Upper lobe of right lung (tissue), 1 donor: ENCODE data around the gene FOXD4L5. TPM values are rescaled to one million over a fixed set of nuclear protein-coding genes. Genes with fewer than 3 reads are reported as not detected.
"Not testable (repeated sequence)": the region's sequence is repeated elsewhere in the genome, so short reads cannot be mapped to it uniquely, and the experiment has no call there.

ENCODE experiments used
- ATAC-seq: fragments of 200-7000 bp; cut with Tn5 transposase; one replicate; pipeline ENCODE4 v1.9.1; 2020; ENCODE audit warnings: mild to moderate bottlenecking, moderate library complexity
- DNase-seq: peaks from one replicate; pipeline ENCODE4 v3.0.0-alpha.2; 2020
- H3K27ac ChIP-seq: fragments of 200-600 bp; one replicate; pipeline ENCODE4 v1.8.0; 2022
- H3K27me3 ChIP-seq: fragments of 200-600 bp; one replicate; pipeline ENCODE4 v1.8.0; 2022; ENCODE audit warnings: mild to moderate bottlenecking
- H3K36me3 ChIP-seq: fragments of 200-600 bp; one replicate; pipeline ENCODE4 v1.8.0; 2022
- H3K4me1 ChIP-seq: fragments of 200-600 bp; one replicate; pipeline ENCODE4 v1.8.0; 2022
- H3K4me3 ChIP-seq: fragments of 200-600 bp; one replicate; pipeline ENCODE4 v1.8.0; 2022; ENCODE audit warnings: mild to moderate bottlenecking
- H3K9me3 ChIP-seq: fragments of 200-600 bp; one replicate; pipeline ENCODE4 v1.8.0; 2022
- intact Hi-C: fragments of 100-400 bp; cut with DNase I; formaldehyde crosslinking; loops from one replicate; pipeline ENCODE4 v1.11.0; 2022
- long read RNA-seq: library from polyadenylated mRNA; unstranded; transcript quantifications from one replicate; pipeline ENCODE4 v2.0.0, GENCODE V29; 2021
- total RNA-seq: library from RNA; stranded (reverse); fragmentation: NEBNext Ultra II Directional; extraction: Animal tissue kit (Norgen Biotek cat#: 25700); gene quantifications from one replicate; pipeline ENCODE4 v1.2.1, GENCODE V29; 2021
- donor health status: DM: no; HTN: yes; CAD: no; lungs with severe emphysema.

FOXD4L5 gene
- 0.41 TPM for total RNA-seq
- long read RNA-seq: 0 reads

DNA sequence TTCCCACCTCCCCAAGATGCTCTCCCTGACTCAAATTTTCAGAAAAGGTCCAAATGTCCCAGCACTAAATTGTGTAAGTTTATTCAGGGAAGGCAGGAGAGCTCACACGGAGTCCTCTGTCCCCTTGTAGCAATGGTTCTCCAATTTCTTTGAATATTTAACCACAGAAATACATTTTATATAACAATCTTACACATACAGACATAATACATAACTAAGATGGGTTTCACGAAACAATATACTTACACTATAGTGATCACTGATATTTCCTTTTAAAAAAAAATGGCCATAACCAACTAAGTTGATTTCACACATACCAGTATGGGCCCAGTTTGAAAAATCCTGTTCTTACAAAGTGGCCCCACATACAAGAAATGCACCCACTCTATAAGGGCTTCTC is at the start of gene FOXD4L5:
TSS of gene FOXD4L5 (minus strand) at position 101 of the 400 bp plus-strand sequence. CDS start 832 bp downstream, outside the sequence.
- H3K27ac ChIP-seq, H3K4me1 ChIP-seq, H3K36me3 ChIP-seq, DNase-seq, H3K9me3 ChIP-seq, H3K27me3 ChIP-seq, intact Hi-C loops, H3K4me3 ChIP-seq, ATAC-seq: not testable (repeated sequence)

DNA sequence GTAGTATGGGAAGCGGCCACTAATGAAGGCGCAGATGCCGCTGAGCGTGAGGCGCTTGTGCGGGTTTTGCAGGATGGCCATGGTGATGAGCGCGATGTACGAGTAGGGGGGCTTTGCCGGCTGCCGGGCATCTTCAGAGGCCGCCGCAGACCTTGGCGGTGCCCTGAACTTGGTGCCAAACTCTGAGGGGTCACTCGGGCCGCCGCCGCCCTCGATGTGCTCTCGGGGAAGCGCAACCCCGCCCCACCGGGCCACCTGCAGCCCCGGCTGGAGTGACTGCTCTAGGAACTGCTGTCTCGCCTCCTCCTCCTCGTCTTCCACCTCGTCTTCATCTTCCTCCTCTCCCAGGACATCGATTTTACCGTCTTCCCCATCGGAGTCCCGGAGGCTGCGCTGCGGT is 1.1 kb downstream of the FOXD4L5 start:
- DNase-seq: peak; percentile 38
- not testable (repeated sequence) for H3K4me1 ChIP-seq

DNA sequence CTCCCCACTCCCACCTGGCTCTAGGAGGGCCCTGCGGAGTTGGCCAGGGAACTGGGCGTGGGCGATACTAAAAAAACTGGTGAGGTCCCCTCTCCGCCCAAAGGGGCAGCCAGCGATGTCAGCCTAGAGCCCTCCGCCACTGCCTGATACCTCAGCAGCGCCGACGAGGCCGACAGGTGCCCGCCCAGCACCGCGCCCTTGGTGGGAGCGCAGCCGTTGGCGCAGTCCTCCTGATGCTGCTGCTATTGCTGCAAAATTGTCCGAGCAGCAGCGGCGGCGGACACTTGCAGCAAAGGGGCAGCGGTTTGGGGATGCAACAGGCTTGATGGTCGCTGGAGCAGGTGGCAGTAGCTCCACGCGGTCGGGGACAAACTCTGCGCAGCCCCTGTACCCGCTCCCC is 2.0 kb downstream of the FOXD4L5 start:
- not testable (repeated sequence) for H3K4me1 ChIP-seq, ATAC-seq, H3K4me3 ChIP-seq

More for the DNA sequence above, 1.1 kb downstream of the FOXD4L5 start:
- H3K27me3 ChIP-seq, H3K4me3 ChIP-seq, ATAC-seq, intact Hi-C loops, H3K36me3 ChIP-seq, H3K9me3 ChIP-seq, H3K27ac ChIP-seq: not testable (repeated sequence)

More for the DNA sequence above, 2.0 kb downstream of the FOXD4L5 start:
- H3K27ac ChIP-seq, H3K36me3 ChIP-seq, H3K27me3 ChIP-seq, DNase-seq, intact Hi-C loops, H3K9me3 ChIP-seq: not testable (repeated sequence)
